Natural killer cell (primary cell): Measurements from ENCODE around the gene CHST11. TPM values are rescaled to one million over a fixed set of nuclear protein-coding genes. Genes with fewer than 3 reads are reported as not detected.

ENCODE experiments used
- ATAC-seq, 3 donors: fragments of 150-1000 bp in 2 of 3; fragments of 200-7000 bp in 1 of 3; cut with Tn5 transposase; 1 replicate in 1 of 3; 2 replicates in 2 of 3; pipeline ENCODE4 v1.10.0; 2021; ENCODE audit warnings: mild to moderate bottlenecking in 2 of 3, moderate library complexity in 2 of 3
- DNase-seq, 2 donors: peaks; one replicate each; pipeline versions ENCODE4 v3.0.0 to v3.0.0-alpha.2; 2013 to 2021; ENCODE audit warnings: mixed read lengths in 1 of 2
- H3K27ac ChIP-seq: one replicate; pipeline ENCODE4 v1.5.1; 2013; ENCODE audit warnings: mild to moderate bottlenecking, low read length
- H3K27me3 ChIP-seq: one replicate; pipeline ENCODE4 v1.6.1; 2013; ENCODE audit warnings: low read length; ENCODE audit not compliant: control insufficient read depth, insufficient read depth
- H3K36me3 ChIP-seq: one replicate; pipeline ENCODE4 v1.6.1; 2013; ENCODE audit warnings: low read length; ENCODE audit not compliant: control insufficient read depth, insufficient read depth
- H3K4me1 ChIP-seq: one replicate; pipeline ENCODE4 v1.6.1; 2013; ENCODE audit warnings: low read length; ENCODE audit not compliant: control insufficient read depth, insufficient read depth
- H3K4me3 ChIP-seq: one replicate; pipeline ENCODE4 v1.5.1; 2013; ENCODE audit warnings: low read length
- H3K9me3 ChIP-seq: one replicate; pipeline ENCODE4 v1.6.1; 2013; ENCODE audit warnings: low read length; ENCODE audit not compliant: control insufficient read depth, insufficient read depth
- H3K27ac Mint-ChIP-seq, 2 donors: one replicate each; pipeline ENCODE4 v1.8.0; 2022; ENCODE audit warnings: mild to moderate bottlenecking in 2 of 2, mixed read lengths in 2 of 2, moderate library complexity in 1 of 2
- H3K27me3 Mint-ChIP-seq, 2 donors: one replicate each; pipeline ENCODE4 v1.8.0; 2022; ENCODE audit warnings: low read depth in 2 of 2, mixed read lengths in 2 of 2
- H3K36me3 Mint-ChIP-seq: one replicate; pipeline ENCODE4 v1.8.0; 2022; ENCODE audit warnings: mixed read lengths
- H3K4me1 Mint-ChIP-seq, 2 donors: one replicate each; pipeline ENCODE4 v1.8.0; 2022; ENCODE audit warnings: mixed read lengths in 2 of 2
- H3K4me3 Mint-ChIP-seq: one replicate; pipeline ENCODE4 v1.8.0; 2022; ENCODE audit warnings: mild to moderate bottlenecking, moderate library complexity, mixed read lengths
- H3K9me3 Mint-ChIP-seq, 2 donors: one replicate each; pipeline ENCODE4 v1.8.0; 2022; ENCODE audit warnings: mixed read lengths in 2 of 2
- WGBS: methylation state at CpG from one replicate; pipeline ENCODE4 v1.1.7; 2013; ENCODE audit warnings: missing lambda C conversion rate; ENCODE audit not compliant: insufficient coverage; 5-methylcytosine and 5-hydroxymethylcytosine counted together
- intact Hi-C: fragments of 100-400 bp; cut with micrococcal nuclease; formaldehyde crosslinking; loops from one replicate; pipeline ENCODE4 v1.14.2; 2022
- total RNA-seq, 4 donors: library from RNA; stranded (reverse); fragments of 120-200 nt in 1 of 4; gene quantifications; one replicate each; pipeline versions ENCODE4 v1.2.3 to v1.2.4, GENCODE V29; 2013 to 2022
- TF ChIP-seq, protein P1 (sequence below): fragments of 200-600 bp; IDR thresholded peaks from one replicate; pipeline ENCODE4 v1.8.0; 2022; ENCODE audit warnings: antibody characterized with exemption

Gene CHST11
- total RNA-seq, 3 donors from 2014 or later (not counting 1 experiment from before 2014, with no cell fraction given), result 85.3 to 118 (median 96.1) TPM

DNA sequence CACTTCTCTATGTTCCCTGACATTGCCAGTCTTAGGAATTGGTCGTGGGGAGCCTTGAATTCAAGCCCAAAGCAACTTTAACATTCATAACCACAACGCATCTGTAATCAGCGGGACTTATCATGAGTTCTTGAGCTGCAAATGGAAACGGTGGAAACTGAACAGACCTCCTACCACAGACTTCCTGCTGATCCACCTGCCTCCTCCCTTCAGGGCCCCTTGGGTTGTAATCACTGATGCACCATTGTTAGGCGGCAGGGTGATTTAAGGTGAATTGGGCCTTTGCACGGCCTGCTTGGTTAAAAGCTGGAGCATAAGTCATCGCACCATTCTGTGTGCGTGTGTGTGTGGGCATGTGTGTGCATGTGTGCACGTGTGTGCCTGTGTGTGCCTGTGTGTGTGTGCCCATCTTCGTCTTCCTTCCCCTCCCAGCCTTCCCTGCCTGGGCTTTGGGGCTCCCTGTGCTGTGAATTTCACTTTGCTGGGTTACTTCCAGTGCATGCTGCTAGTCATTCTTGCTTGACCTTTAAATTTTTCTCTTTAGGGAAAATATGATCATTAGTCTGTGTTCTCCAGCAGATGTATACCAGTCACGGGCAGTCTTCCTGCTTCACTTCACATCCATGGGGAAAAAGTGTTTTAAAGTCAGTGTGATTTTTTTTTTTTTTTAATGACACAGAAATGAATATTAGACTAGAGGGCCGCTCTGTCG, 29.1 kb downstream of the CHST11 start:
- DNase-seq (peak in 1 of 2 donors; percentile 75), ATAC-seq (peak; percentile 41 to 64 (median 45))
- Mint-ChIP-seq H3K4me1 (peaks cover 93 to 97% of the 10 kb centered on the region in 2 donors), H3K27me3 (no peaks in the 10 kb centered on the region), H3K4me3 (peak overlapping the region; percentile 63), H3K36me3 (no peaks in the 10 kb centered on the region), H3K27ac (peak overlapping the region; percentile 24 to 76), H3K9me3 (no peaks in the 10 kb centered on the region)
- no peaks in the 10 kb centered on the region for H3K36me3 ChIP-seq
- TF ChIP-seq, protein P1, sequence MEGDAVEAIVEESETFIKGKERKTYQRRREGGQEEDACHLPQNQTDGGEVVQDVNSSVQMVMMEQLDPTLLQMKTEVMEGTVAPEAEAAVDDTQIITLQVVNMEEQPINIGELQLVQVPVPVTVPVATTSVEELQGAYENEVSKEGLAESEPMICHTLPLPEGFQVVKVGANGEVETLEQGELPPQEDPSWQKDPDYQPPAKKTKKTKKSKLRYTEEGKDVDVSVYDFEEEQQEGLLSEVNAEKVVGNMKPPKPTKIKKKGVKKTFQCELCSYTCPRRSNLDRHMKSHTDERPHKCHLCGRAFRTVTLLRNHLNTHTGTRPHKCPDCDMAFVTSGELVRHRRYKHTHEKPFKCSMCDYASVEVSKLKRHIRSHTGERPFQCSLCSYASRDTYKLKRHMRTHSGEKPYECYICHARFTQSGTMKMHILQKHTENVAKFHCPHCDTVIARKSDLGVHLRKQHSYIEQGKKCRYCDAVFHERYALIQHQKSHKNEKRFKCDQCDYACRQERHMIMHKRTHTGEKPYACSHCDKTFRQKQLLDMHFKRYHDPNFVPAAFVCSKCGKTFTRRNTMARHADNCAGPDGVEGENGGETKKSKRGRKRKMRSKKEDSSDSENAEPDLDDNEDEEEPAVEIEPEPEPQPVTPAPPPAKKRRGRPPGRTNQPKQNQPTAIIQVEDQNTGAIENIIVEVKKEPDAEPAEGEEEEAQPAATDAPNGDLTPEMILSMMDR, result no peak
- no peak overlapping the region for H3K4me3 ChIP-seq
- no peaks in the 10 kb centered on the region for H3K27me3 ChIP-seq
- intact Hi-C loops, result no loop called here
- no peak overlapping the region for H3K27ac ChIP-seq
- peaks cover 64% of the 10 kb centered on the region for H3K4me1 ChIP-seq
- H3K9me3 ChIP-seq, result no peaks in the 10 kb centered on the region
- 39% methylated on average over 13 of the region's 13 CpGs for WGBS

DNA sequence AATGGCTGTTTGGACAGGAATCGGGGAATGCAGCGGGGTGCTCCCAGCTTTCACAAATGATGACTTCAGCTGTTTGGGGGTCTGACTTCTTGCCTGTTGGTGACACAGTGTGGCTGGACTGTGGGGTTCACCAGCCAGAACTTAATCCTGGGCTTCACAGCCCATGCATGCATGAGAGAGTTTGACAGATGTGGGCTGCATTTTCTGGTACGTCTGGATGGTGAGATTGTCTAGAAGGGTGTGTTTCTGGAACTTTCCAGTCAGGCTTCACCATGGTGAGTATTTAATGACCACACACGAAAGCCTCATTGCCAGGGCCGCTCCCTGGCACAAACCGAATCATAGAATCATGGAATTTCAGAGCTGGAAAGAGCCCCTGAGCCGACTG, 29.6 kb downstream of the CHST11 start:
- WGBS, result 93% methylated on average over 7 of the region's 7 CpGs
- Mint-ChIP-seq H3K27me3 (no peaks in the 10 kb centered on the region), H3K4me3 (peak overlapping the region; percentile 22), H3K36me3 (no peaks in the 10 kb centered on the region), H3K4me1 (peaks cover 94 to 97% of the 10 kb centered on the region in 2 donors), H3K9me3 (no peaks in the 10 kb centered on the region), H3K27ac (peak overlapping the region; percentile 24 to 76)
- TF ChIP-seq, protein P1, result no peak
- H3K27ac ChIP-seq, result no peak overlapping the region
- intact Hi-C loops, result no loop called here
- H3K27me3 ChIP-seq, result no peaks in the 10 kb centered on the region
- DNase-seq, result no peak
- no peak overlapping the region for H3K4me3 ChIP-seq
- H3K36me3 ChIP-seq, result no peaks in the 10 kb centered on the region
- H3K9me3 ChIP-seq, result no peaks in the 10 kb centered on the region
- no peak for ATAC-seq
- peaks cover 64% of the 10 kb centered on the region for H3K4me1 ChIP-seq

DNA sequence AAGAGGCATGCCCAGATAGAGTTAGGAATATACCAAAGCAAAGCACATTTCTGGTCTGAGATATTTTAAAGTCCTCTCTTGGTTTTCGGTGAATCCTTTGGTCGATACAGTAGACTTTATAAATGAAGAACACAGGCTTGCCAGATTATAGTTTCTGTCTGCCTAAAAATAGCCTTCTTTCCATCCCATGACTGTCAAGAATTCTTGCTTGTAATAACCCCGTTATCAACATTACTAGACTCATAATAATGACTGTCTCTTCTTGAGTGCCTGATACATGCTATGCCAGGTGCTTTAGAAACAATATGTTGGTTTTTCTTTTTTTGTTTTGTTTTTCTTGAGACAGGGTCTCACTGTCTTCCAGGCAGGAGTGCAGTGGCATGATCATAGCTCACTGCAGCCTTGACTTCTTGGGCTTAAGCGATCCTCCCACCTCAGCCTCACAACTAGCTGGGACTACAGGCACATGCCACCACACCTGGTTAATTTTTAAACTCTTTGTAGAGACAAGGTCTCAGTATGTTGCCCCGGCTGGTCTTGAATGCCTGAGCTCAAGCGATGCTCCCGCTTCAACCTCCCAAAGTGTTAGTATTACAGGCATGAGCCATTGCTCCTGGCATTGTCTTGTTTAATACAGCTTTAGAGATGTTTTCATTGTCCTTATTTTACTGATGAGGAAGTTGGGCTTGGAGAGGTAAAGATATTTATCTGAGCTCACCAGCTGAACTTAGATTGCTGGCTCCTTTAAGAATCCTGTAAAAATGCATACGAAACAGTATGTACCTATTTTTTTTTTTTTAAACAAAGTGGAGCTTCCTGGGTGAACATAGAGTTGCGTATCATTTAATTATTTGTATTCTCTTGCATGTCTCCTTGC, 30.4 kb downstream of the CHST11 start:
- no peaks in the 10 kb centered on the region for H3K9me3 Mint-ChIP-seq
- ATAC-seq (no peak), DNase-seq (no peak)
- Histone ChIP-seq H3K27ac (no peak overlapping the region), H3K36me3 (no peaks in the 10 kb centered on the region), H3K9me3 (no peaks in the 10 kb centered on the region), H3K4me3 (no peak overlapping the region), H3K27me3 (no peaks in the 10 kb centered on the region), H3K4me1 (peaks cover 63% of the 10 kb centered on the region)
- TF ChIP-seq, protein P1, result no peak
- peak overlapping the region; percentile 24 to 76 for H3K27ac Mint-ChIP-seq
- 79% methylated on average over 8 of the region's 9 CpGs for WGBS
- peak overlapping the region; percentile 5 for H3K4me3 Mint-ChIP-seq
- no peaks in the 10 kb centered on the region for H3K27me3 Mint-ChIP-seq
- H3K4me1 Mint-ChIP-seq, result peaks cover 94 to 97% of the 10 kb centered on the region in 2 donors
- intact Hi-C loops, result no loop called here
- no peaks in the 10 kb centered on the region for H3K36me3 Mint-ChIP-seq
